ENCODE data around the gene ADGRG6.
"Not testable (repeated sequence)": the region's sequence is repeated elsewhere in the genome, so short reads cannot be mapped to it uniquely, and the experiment has no call there.

The ADGRG6 gene

GRCh38 chr6:142446576-142446975 lies 144.8 kb downstream of the ADGRG6 start:
- H3K4me3 ChIP-seq (ENCODE audit: low read length): no peak overlapping the region
- no peak for TF ChIP-seq CTCF (conservative IDR thresholded peaks at IDR 0.05; ENCODE audit: low read length)
- DNase-seq (ENCODE audit: low read depth): no peak

DNA sequence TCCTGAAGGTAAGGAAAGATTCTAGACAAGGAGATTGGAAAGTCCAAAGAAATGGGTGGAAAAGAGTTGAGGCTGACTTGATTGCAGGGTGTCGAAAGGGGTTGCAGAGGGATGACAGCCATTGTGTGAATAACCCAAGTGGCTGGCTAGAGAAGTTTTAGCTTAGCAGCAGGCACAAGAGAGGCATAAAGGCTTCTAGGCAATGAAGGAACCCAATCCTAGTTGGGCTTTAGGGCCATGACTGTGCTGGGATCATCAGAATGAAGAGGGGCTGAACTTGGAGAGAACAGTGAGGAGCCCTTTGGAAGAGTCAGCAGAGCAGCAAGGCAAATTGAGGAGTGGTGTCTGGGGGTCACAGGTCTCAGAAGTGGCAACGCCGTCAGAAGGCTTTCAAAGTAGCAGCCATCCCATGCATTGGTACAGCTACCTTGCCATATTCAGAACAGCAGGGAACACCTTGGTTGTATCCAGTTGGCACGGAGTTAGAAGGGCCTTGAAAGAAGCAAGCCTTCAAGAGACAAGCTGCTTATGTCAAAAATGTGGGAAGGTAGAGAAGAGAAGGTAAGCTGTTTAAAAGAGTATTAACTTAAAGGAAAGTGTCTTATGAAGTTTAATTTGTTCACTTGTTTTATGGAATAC lies 146.4 kb downstream of the ADGRG6 start:
- DNase-seq (ENCODE audit: low read depth): no peak
- no peak overlapping the region for H3K4me3 ChIP-seq (ENCODE audit: low read length)
- no peak for TF ChIP-seq CTCF (conservative IDR thresholded peaks at IDR 0.05; ENCODE audit: low read length)

GRCh38 chr6:142450856-142451255 lies 149.0 kb downstream of the ADGRG6 start:
- DNase-seq (ENCODE audit: low read depth); H3K4me3 ChIP-seq (ENCODE audit: low read length): not testable (repeated sequence)

DNA sequence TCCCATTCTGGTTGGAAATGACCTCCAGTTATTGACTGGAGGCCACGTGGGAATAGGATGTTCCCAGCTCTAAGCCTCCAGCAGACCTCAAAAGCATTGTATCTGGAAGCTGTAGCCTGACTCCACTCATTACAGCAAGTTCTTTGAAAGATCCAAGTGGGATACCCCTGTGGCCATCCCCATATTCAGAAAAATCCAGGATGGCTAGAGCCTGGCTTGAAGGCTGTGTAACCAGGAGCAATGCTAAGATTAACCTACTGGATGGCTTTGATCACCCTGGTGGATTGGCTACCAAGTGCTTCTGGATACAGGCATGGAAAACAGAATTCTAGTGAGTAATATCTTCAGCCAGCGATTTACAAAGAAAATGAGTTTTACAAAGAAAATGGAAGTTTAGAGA lies 151.2 kb downstream of the ADGRG6 start:
- DNase-seq (ENCODE audit: low read depth): no peak
- no peak overlapping the region for H3K4me3 ChIP-seq (ENCODE audit: low read length)
- TF ChIP-seq CTCF (conservative IDR thresholded peaks at IDR 0.05; ENCODE audit: low read length): no peak

- DNase-seq (ENCODE audit: low read depth): peak; percentile 69
- not testable (repeated sequence) for H3K4me3 ChIP-seq (ENCODE audit: low read length)
Measured at GRCh38 chr6:142454196-142454595, 152.4 kb downstream of the ADGRG6 start.

DNA sequence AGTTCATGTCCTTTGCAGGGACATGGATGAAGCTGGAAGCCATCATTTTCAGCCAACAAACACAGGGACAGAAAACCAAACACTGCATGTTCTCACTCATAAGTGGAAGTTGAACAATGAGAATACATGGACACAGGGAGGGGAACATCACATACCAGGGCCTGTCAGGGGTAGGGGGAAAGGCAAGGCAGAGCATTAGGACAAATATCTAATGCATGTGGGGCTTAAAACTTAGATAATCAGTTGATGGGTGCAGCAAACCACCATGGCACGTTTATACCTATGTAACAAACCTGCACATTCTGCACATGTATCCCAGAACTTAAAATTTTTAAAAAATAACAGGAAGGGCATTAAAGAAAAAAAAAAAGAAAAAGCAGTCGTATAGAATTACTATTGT lies 153.0 kb downstream of the ADGRG6 start:
- not testable (repeated sequence) for DNase-seq (ENCODE audit: low read depth); H3K4me3 ChIP-seq (ENCODE audit: low read length)

DNA sequence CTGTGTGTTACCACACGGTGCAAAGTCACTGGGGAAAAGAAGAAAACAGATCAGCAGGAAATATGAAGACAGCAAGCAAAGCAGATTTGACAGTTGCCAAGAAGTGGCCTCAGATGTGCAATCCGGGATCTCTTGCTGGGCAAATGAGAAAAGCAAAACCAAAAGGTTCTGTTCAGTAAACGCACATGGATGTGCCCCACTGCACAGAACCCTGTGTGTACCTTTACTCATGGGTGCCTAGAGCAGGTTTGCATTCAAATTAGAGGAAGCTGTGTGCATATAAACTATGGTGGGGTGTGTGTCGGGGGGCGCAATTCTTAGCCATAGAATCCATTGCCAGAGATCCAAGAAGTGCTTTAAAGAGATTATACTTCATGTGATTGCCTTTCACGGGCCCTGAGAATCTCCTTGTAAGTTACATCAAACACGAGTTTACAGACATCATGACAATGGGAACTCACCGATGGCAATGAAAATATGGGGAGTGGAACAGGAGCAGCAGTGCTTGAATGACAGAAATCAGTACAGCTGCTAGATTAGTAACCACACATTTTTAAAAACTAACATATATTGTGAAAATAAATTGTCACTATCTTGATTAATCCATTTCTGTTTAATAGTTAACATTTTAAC lies 154.3 kb downstream of the ADGRG6 start:
- H3K4me3 ChIP-seq (ENCODE audit: low read length): no peak overlapping the region
- no peak for TF ChIP-seq CTCF (conservative IDR thresholded peaks at IDR 0.05; ENCODE audit: low read length)
- no peak for DNase-seq (ENCODE audit: low read depth)

GRCh38 chr6:142457638-142458406 lies 156.0 kb downstream of the ADGRG6 start:
- no peak overlapping the region for H3K4me3 ChIP-seq (ENCODE audit: low read length)
- DNase-seq (ENCODE audit: low read depth): no peak
- no peak for TF ChIP-seq CTCF (conservative IDR thresholded peaks at IDR 0.05; ENCODE audit: low read length)

Measured in AG10803 (cell line).